ENCODE data around the gene KLK11.
"Not testable (repeated sequence)": the region's sequence is repeated elsewhere in the genome, so short reads cannot be mapped to it uniquely, and the experiment has no call there.

KLK11 gene

GRCh38 chr19:51002542-51003311 is 23.7 kb downstream of the KLK11 start:
- DNase-seq, result peak; percentile 37

- DNase-seq, result no peak
These were observed 24.3 kb downstream of the KLK11 start for GRCh38 chr19:51002089-51002532.

- DNase-seq, result no peak
These were observed 24.9 kb downstream of the KLK11 start, which contains the start of gene KLK8 for GRCh38 chr19:51001515-51001914. Gene KLK8, minus strand, starts transcription at chr19:51001604. Its CDS starts 437 bp downstream, at chr19:51001167.

GRCh38 chr19:51000981-51001380 is 25.4 kb downstream of the KLK11 start:
- DNase-seq, result no peak

- DNase-seq, result no peak
These were observed 26.0 kb downstream of the KLK11 start for GRCh38 chr19:51000426-51000825.

GRCh38 chr19:50998686-50999085 is 27.7 kb downstream of the KLK11 start:
- DNase-seq, result no peak

- DNase-seq, result no peak
These were observed 28.4 kb downstream of the KLK11 start for GRCh38 chr19:50998061-50998460.

GRCh38 chr19:50994129-50994528 is 32.3 kb downstream of the KLK11 start:
- DNase-seq, result no peak

GRCh38 chr19:50992666-50993035 is 33.8 kb downstream of the KLK11 start:
- no peak for DNase-seq

- DNase-seq, result not testable (repeated sequence)
These were observed 42.0 kb downstream of the KLK11 start for GRCh38 chr19:50984416-50984815.

- no peak for DNase-seq
These were observed 42.7 kb downstream of the KLK11 start, which contains the start of gene KLK7 for GRCh38 chr19:50983625-50984292. Gene KLK7, minus strand, starts transcription at chr19:50983917. Its CDS starts 1,518 bp downstream, at chr19:50982399.

- DNase-seq, result no peak
These were observed 44.2 kb downstream of the KLK11 start for GRCh38 chr19:50982186-50982585.

- no peak for DNase-seq
These were observed 44.7 kb downstream of the KLK11 start for GRCh38 chr19:50981587-50982146.

- DNase-seq, result no peak
These were observed 46.2 kb downstream of the KLK11 start for GRCh38 chr19:50980208-50980607.

GRCh38 chr19:50979758-50980157 is 46.7 kb downstream of the KLK11 start:
- no peak for DNase-seq

- no peak for DNase-seq
These were observed 47.5 kb downstream of the KLK11 start for GRCh38 chr19:50978772-50979390.

- DNase-seq, result no peak
These were observed 48.8 kb downstream of the KLK11 start for GRCh38 chr19:50977626-50978025.

- no peak for DNase-seq
These were observed 50.6 kb downstream of the KLK11 start for GRCh38 chr19:50975766-50976165.

- DNase-seq, result no peak
These were observed 51.5 kb downstream of the KLK11 start for GRCh38 chr19:50974702-50975556.

- DNase-seq, result no peak
These were observed 53.5 kb downstream of the KLK11 start for GRCh38 chr19:50972795-50973376.
